Mammary epithelial cell (primary cell): ENCODE data around the gene TPPP.

Experiments
- CTCF ChIP-seq, 2 donors: IDR thresholded peaks in 1 of 2; conservative IDR thresholded peaks in 1 of 2; 2 replicates each; pipeline ENCODE4 v1.5.1; 2011 to 2012; ENCODE audit warnings: inconsistent platforms in 2 of 2, low read length in 2 of 2, mild to moderate bottlenecking in 2 of 2, control low read depth in 1 of 2, low read depth in 1 of 2; ENCODE audit not compliant: insufficient read depth in 1 of 2; ENCODE audit errors: extremely low read depth in 1 of 2
- EZH2 ChIP-seq: IDR thresholded peaks from 2 replicates; pipeline ENCODE4 v1.6.1; 2012; ENCODE audit warnings: low read length, inconsistent platforms, borderline replicate concordance

GRCh38 chr5:669842-670395 is 23.2 kb downstream of the TPPP start:
- no peak for TF ChIP-seq EZH2
- no peak for TF ChIP-seq CTCF (conservative IDR thresholded peaks at IDR 0.05 in 1 of 2, IDR thresholded peaks at IDR 0.05 in 1 of 2; ENCODE audit: extremely low read depth in 1 of 2, insufficient read depth in 1 of 2, low read depth in 1 of 2, low read length in 2 of 2)
